Bronchial epithelial cell (primary cell): ENCODE data around the gene FABP1. TPM values are rescaled to one million over a fixed set of nuclear protein-coding genes. Genes with fewer than 3 reads are reported as not detected.

Source experiments
- DNase-seq: peaks from one replicate; pipeline ENCODE4 v3.0.0-alpha.2; 2010; ENCODE audit warnings: low read depth
- FAIRE-seq: peaks from 2 replicates; lab custom pipeline; 2011; peaks lifted over from hg19 to GRCh38; lab: Jason Lieb, UNC
- H3K27me3 ChIP-seq: 2 replicates; pipeline ENCODE4 v1.5.1; 2011; ENCODE audit warnings: low read length; ENCODE audit not compliant: control insufficient read depth, insufficient read depth
- H3K36me3 ChIP-seq: 2 replicates; pipeline ENCODE4 v1.5.1; 2011; ENCODE audit warnings: low read length; ENCODE audit not compliant: control insufficient read depth, insufficient read depth
- H3K4me3 ChIP-seq: 2 replicates; pipeline ENCODE4 v1.5.1; 2011; ENCODE audit warnings: mild to moderate bottlenecking, low read depth, low read length, control low read depth
- CTCF ChIP-seq: IDR thresholded peaks from 2 replicates; pipeline ENCODE4 v1.5.1; 2011; ENCODE audit warnings: mild to moderate bottlenecking, moderate library complexity, low read length, control low read depth, inconsistent platforms; ENCODE audit not compliant: insufficient read depth, severe bottlenecking
- total RNA-seq: library from RNA; depleted of rRNA; stranded (reverse); fragments of >200 nt; gene quantifications from 2 replicates; pipeline ENCODE4 v1.2.1, GENCODE V29; 2014

The FABP1 gene
- total RNA-seq, 1 donor from 2014 or later: not detected

GRCh38 chr2:88160517-88160916 is 32.7 kb upstream of the FABP1 start:
- DNase-seq (no peak), FAIRE-seq (no peak)
- no peak for TF ChIP-seq CTCF
- H3K36me3 ChIP-seq: no peaks in the 10 kb centered on the region
- no peaks in the 10 kb centered on the region for H3K27me3 ChIP-seq
- no peak overlapping the region for H3K4me3 ChIP-seq

GRCh38 chr2:88159955-88160415 is 32.1 kb upstream of the FABP1 start:
- H3K27me3 ChIP-seq: no peaks in the 10 kb centered on the region
- H3K36me3 ChIP-seq: no peaks in the 10 kb centered on the region
- FAIRE-seq (no peak), DNase-seq (peak; percentile 54)
- no peak overlapping the region for H3K4me3 ChIP-seq
- peak; percentile 73 for TF ChIP-seq CTCF

- FAIRE-seq (no peak), DNase-seq (no peak)
- no peaks in the 10 kb centered on the region for H3K36me3 ChIP-seq
- no peak overlapping the region for H3K4me3 ChIP-seq
- H3K27me3 ChIP-seq: no peaks in the 10 kb centered on the region
- no peak for TF ChIP-seq CTCF
These were observed 31.6 kb upstream of the FABP1 start for GRCh38 chr2:88159481-88159880.

GRCh38 chr2:88148929-88149438 is 21.1 kb upstream of the FABP1 start:
- DNase-seq (no peak), FAIRE-seq (no peak)
- H3K4me3 ChIP-seq: no peak overlapping the region
- no peaks in the 10 kb centered on the region for H3K36me3 ChIP-seq
- no peak for TF ChIP-seq CTCF
- H3K27me3 ChIP-seq: no peaks in the 10 kb centered on the region

- no peak for DNase-seq
- Histone ChIP-seq H3K27me3 (no peaks in the 10 kb centered on the region), H3K36me3 (no peaks in the 10 kb centered on the region), H3K4me3 (no peak overlapping the region)
- FAIRE-seq: no peak
- TF ChIP-seq CTCF: no peak
These were observed 19.3 kb upstream of the FABP1 start for GRCh38 chr2:88147145-88147544.

- TF ChIP-seq CTCF: no peak
- FAIRE-seq (no peak), DNase-seq (no peak)
- Histone ChIP-seq H3K36me3 (no peaks in the 10 kb centered on the region), H3K27me3 (no peaks in the 10 kb centered on the region), H3K4me3 (no peak overlapping the region)
These were observed 18.7 kb upstream of the FABP1 start for GRCh38 chr2:88146590-88146989.
